NB4 (cell line): ENCODE measurements around the gene CNTD1.

Experiments used
- CTCF ChIP-seq: IDR thresholded peaks from one replicate; pipeline ENCODE4 v1.5.1; 2012; ENCODE audit warnings: low read depth, low read length
- MAX ChIP-seq: IDR thresholded peaks from 2 replicates; pipeline ENCODE4 v1.6.1; 2011; ENCODE audit warnings: low read depth, low read length
- MYC ChIP-seq: IDR thresholded peaks from 2 replicates; pipeline ENCODE4 v1.6.1; 2011; ENCODE audit warnings: low read depth, low read length
- POLR2A ChIP-seq: IDR thresholded peaks from 2 replicates; pipeline ENCODE4 v1.6.1; 2011; ENCODE audit warnings: mild to moderate bottlenecking; ENCODE audit not compliant: insufficient read length; ENCODE audit errors: extremely low read depth

- no peak for TF ChIP-seq CTCF
- no peak for TF ChIP-seq POLR2A
- no peak for TF ChIP-seq MAX
- TF ChIP-seq MYC, result no peak
Observed at GRCh38 chr17:42767512-42767911, 31.1 kb upstream of the CNTD1 start.
